ENCODE results near the gene PLAAT2. TPM values are rescaled to one million over a fixed set of nuclear protein-coding genes. Genes with fewer than 3 reads are reported as not detected.
A peak's percentile ranks its signal among the peaks of the same experiment; 100 is the strongest.

PLAAT2 gene
- total and polyA plus RNA-seq, 9 of the 15 experiments (the other 6 are each of a cell fraction or from before 2014, with no cell fraction given), result not detected

DNA sequence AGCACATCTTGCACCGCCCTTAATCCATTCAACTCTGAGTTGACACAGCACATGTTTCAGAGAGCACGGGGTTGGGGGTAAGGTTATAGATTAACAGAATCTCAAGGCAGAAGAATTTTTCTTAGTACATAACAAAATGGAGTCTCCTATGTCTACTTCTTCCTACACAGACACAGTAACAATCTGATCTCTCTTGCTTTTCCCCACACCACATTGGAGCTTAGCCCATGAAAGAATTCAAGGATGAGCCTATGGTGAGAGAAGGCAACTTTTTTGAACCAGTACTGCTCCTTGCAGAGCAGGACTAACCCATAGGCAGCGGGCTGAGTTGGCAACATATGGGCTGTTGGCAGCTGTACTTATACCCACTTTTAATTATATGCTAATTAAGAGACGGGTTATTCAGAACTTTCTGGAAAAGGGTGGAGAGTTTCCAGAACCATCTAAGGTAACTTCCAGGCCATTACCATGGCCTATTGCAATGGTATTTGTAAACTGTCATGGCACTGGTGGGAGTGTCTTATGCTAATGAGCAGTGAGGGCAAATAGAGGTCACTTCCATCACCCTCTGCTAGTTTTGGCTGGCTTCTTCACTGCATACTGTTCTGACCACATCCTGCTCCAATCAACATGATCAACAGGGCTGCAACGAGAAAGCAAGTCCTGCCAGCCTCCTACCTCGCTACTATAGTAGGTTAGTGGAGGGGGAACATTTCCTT, 31.9 kb downstream of the PLAAT2 start (continued):
- TF ChIP-seq ETS1 (conservative IDR thresholded peaks at IDR 0.05; ENCODE audit: control insufficient read depth, low read depth, low read length) (peak; percentile 72; the same call in 1 of the 2 replicates), ZNF76 (CRISPR knock-in tag; IDR thresholded peaks at IDR 0.05; ENCODE audit: borderline replicate concordance) (peak; percentile 99), CREB5 (CRISPR knock-in tag; IDR thresholded peaks at IDR 0.05) (peak; percentile 97), HEY1 (CRISPR knock-in tag; IDR thresholded peaks at IDR 0.05; ENCODE audit: borderline replicate concordance) (peak; percentile 94), NFIC (IDR thresholded peaks at IDR 0.05) (peak; percentile 28; the same call in 1 of the 2 replicates), MEF2D (tag; conservative IDR thresholded peaks at IDR 0.05; ENCODE audit: low read depth) (peak; percentile 97), ZNF561 (CRISPR knock-in tag; conservative IDR thresholded peaks at IDR 0.05) (peak; percentile 86), LEF1 (IDR thresholded peaks at IDR 0.05) (peak; percentile 92), ZNF197 (CRISPR knock-in tag; IDR thresholded peaks at IDR 0.05; ENCODE audit: low read depth) (peak; percentile 79), POLR2A (conservative IDR thresholded peaks at IDR 0.05) (0 out of 2 replicates have a peak, but pooled peaks have one; percentile 10), ERF (CRISPR knock-in tag; IDR thresholded peaks at IDR 0.05) (peak; percentile 98), RHOXF2B (CRISPR knock-in tag; conservative IDR thresholded peaks at IDR 0.05) (peak; percentile 94), STAT5B (CRISPR knock-in tag; IDR thresholded peaks at IDR 0.05) (peak; percentile 77), NCOA1 (IDR thresholded peaks at IDR 0.05; ENCODE audit: low read depth) (0 out of 2 replicates have a peak, but pooled peaks have one; percentile 37), ZNF311 (CRISPR knock-in tag; IDR thresholded peaks at IDR 0.05) (peak; percentile 99), ZNF507 (tag; conservative IDR thresholded peaks at IDR 0.05) (peak; percentile 58; the same call in 1 of the 2 replicates), ILK (tag; IDR thresholded peaks at IDR 0.05; ENCODE audit: borderline replicate concordance, low read depth) (peak; percentile 94), ZNF134 (CRISPR knock-in tag; conservative IDR thresholded peaks at IDR 0.05) (peak; percentile 83), TRIM24 (IDR thresholded peaks at IDR 0.05) (peak in 1 of 2 experiments; percentile 57; a peak in 1 of 4 replicates)
- TF ChIP-seq, protein P1, sequence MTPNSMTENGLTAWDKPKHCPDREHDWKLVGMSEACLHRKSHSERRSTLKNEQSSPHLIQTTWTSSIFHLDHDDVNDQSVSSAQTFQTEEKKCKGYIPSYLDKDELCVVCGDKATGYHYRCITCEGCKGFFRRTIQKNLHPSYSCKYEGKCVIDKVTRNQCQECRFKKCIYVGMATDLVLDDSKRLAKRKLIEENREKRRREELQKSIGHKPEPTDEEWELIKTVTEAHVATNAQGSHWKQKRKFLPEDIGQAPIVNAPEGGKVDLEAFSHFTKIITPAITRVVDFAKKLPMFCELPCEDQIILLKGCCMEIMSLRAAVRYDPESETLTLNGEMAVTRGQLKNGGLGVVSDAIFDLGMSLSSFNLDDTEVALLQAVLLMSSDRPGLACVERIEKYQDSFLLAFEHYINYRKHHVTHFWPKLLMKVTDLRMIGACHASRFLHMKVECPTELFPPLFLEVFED (CRISPR knock-in tag; conservative IDR thresholded peaks at IDR 0.05), result peak; percentile 97
- TF ChIP-seq, protein P2, sequence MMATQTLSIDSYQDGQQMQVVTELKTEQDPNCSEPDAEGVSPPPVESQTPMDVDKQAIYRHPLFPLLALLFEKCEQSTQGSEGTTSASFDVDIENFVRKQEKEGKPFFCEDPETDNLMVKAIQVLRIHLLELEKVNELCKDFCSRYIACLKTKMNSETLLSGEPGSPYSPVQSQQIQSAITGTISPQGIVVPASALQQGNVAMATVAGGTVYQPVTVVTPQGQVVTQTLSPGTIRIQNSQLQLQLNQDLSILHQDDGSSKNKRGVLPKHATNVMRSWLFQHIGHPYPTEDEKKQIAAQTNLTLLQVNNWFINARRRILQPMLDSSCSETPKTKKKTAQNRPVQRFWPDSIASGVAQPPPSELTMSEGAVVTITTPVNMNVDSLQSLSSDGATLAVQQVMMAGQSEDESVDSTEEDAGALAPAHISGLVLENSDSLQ (IDR thresholded peaks at IDR 0.05), result peak; percentile 77
- TF ChIP-seq, protein P3, sequence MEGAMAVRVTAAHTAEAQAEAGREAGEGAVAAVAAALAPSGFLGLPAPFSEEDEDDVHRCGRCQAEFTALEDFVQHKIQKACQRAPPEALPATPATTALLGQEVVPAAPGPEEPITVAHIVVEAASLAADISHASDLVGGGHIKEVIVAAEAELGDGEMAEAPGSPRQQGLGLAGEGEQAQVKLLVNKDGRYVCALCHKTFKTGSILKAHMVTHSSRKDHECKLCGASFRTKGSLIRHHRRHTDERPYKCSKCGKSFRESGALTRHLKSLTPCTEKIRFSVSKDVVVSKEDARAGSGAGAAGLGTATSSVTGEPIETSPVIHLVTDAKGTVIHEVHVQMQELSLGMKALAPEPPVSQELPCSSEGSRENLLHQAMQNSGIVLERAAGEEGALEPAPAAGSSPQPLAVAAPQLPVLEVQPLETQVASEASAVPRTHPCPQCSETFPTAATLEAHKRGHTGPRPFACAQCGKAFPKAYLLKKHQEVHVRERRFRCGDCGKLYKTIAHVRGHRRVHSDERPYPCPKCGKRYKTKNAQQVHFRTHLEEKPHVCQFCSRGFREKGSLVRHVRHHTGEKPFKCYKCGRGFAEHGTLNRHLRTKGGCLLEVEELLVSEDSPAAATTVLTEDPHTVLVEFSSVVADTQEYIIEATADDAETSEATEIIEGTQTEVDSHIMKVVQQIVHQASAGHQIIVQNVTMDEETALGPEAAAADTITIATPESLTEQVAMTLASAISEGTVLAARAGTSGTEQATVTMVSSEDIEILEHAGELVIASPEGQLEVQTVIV (CRISPR knock-in tag; IDR thresholded peaks at IDR 0.05; ENCODE audit: borderline replicate concordance), result peak; percentile 84

All from K562 (cell line).